ENCODE measurements around the gene SNX9.
A peak's percentile ranks its signal among the peaks of the same experiment; 100 is the strongest.

SNX9 gene

GRCh38 chr6:157982563-157983405 is 159.7 kb downstream of the SNX9 start:
- DNase-seq, result no peak

GRCh38 chr6:157983406-157984119 is 160.5 kb downstream of the SNX9 start:
- DNase-seq, result peak; percentile 75

- DNase-seq, result no peak
These were observed 161.1 kb downstream of the SNX9 start for GRCh38 chr6:157984128-157984527.

GRCh38 chr6:157984686-157985225 is 161.7 kb downstream of the SNX9 start:
- no peak for DNase-seq

GRCh38 chr6:157985378-157986155 is 162.5 kb downstream of the SNX9 start:
- DNase-seq, result no peak

GRCh38 chr6:157987788-157988699 is 165.0 kb downstream of the SNX9 start:
- no peak for DNase-seq

GRCh38 chr6:157988700-157989063 is 165.6 kb downstream of the SNX9 start:
- no peak for DNase-seq

- peak; percentile 49 for DNase-seq
These were observed 166.7 kb downstream of the SNX9 start for GRCh38 chr6:157989541-157990289.

GRCh38 chr6:157990321-157991066 is 167.4 kb downstream of the SNX9 start:
- peak; percentile 47 for DNase-seq

GRCh38 chr6:157991067-157991432 is 168.0 kb downstream of the SNX9 start:
- DNase-seq, result no peak

- no peak for DNase-seq
These were observed 170.0 kb downstream of the SNX9 start for GRCh38 chr6:157993076-157993475.

GRCh38 chr6:157994125-157994795 is 171.2 kb downstream of the SNX9 start:
- no peak for DNase-seq

Measured in fibroblast of upper back skin (primary cell).